Measurements from ENCODE around the gene NRG3. TPM values are rescaled to one million over a fixed set of nuclear protein-coding genes. Genes with fewer than 3 reads are reported as not detected.

The NRG3 gene
- total and polyA plus RNA-seq, 2 donors (not counting 1 experiment from before 2014, with no cell fraction given), result 0.06 TPM; not detected in 1

- Histone ChIP-seq H3K36me3 (replicated peaks in 1 of 2; ENCODE audit: control extremely low read depth in 1 of 2, control insufficient read depth in 1 of 2, extremely low read depth in 1 of 2, insufficient read depth in 2 of 2, low read length in 1 of 2) (no peaks in the 10 kb centered on the region), H3K27ac (ENCODE audit: low read length in 2 of 2) (no peak overlapping the region), H3K9me3 (ENCODE audit: control extremely low read depth in 1 of 3, control insufficient read depth in 2 of 3, insufficient read depth in 1 of 3, low read length in 2 of 3) (peaks cover 0 to 5% (median 0%) of the 10 kb centered on the region in 3 donors), H4K20me1 (ENCODE audit: control insufficient read depth, insufficient read depth, low read length, poor library complexity, severe bottlenecking) (no peaks in the 10 kb centered on the region), H3K79me2 (ENCODE audit: control insufficient read depth, insufficient read depth, low read length) (no peaks in the 10 kb centered on the region), H3K27me3 (replicated peaks in 1 of 4; ENCODE audit: control extremely low read depth in 1 of 4, control insufficient read depth in 3 of 4, insufficient read depth in 4 of 4, low read length in 3 of 4) (no peaks in the 10 kb centered on the region), H3K4me1 (ENCODE audit: control insufficient read depth in 2 of 2, insufficient read depth in 2 of 2, low read length in 2 of 2) (no peaks in the 10 kb centered on the region), H3K9ac (ENCODE audit: low read length) (no peak overlapping the region), H3K4me2 (replicated peaks; ENCODE audit: low read depth, low read length, poor library complexity, severe bottlenecking) (no peak overlapping the region), H3K4me3 (ENCODE audit: control extremely low read depth in 1 of 5, extremely low read depth in 1 of 5, insufficient read depth in 1 of 5, low read depth in 2 of 5, low read length in 4 of 5) (no peak overlapping the region), H2AFZ (ENCODE audit: insufficient read depth, low read depth, low read length, poor library complexity, severe bottlenecking) (no peak overlapping the region)
- H3K27me3 Mint-ChIP-seq, result no peaks in the 10 kb centered on the region
- POLR2A ChIA-PET, result no interaction called here
- no peaks in the 10 kb centered on the region for H3K4me1 Mint-ChIP-seq
- H3K4me3 Mint-ChIP-seq, result no peak overlapping the region
- H3K9me3 Mint-ChIP-seq (ENCODE audit: insufficient read depth), result peaks cover 5% of the 10 kb centered on the region
- 46% methylated on average over 2 of the region's 3 CpGs for WGBS (ENCODE audit: insufficient coverage)
- H3K27ac Mint-ChIP-seq, result no peak overlapping the region
- TF ChIP-seq CTCF (IDR thresholded peaks at IDR 0.05) (no peak), EZH2 (IDR thresholded peaks at IDR 0.05; ENCODE audit: borderline replicate concordance, insufficient read depth, low read depth, low read length, poor library complexity, severe bottlenecking) (no peak)
- intact Hi-C loops (cut with micrococcal nuclease), result no loop called here
- DNase-seq (no peak), ATAC-seq (ENCODE audit: low read depth) (no peak)
- CTCF ChIA-PET, result no interaction called here
Observed at GRCh38 chr10:82318534-82318933, 443.5 kb downstream of the NRG3 start.

- H3K27ac Mint-ChIP-seq, result no peak overlapping the region
- Histone ChIP-seq H3K79me2 (ENCODE audit: control insufficient read depth, insufficient read depth, low read length) (no peaks in the 10 kb centered on the region), H3K4me2 (replicated peaks; ENCODE audit: low read depth, low read length, poor library complexity, severe bottlenecking) (no peak overlapping the region), H4K20me1 (ENCODE audit: control insufficient read depth, insufficient read depth, low read length, poor library complexity, severe bottlenecking) (no peaks in the 10 kb centered on the region), H2AFZ (ENCODE audit: insufficient read depth, low read depth, low read length, poor library complexity, severe bottlenecking) (no peak overlapping the region), H3K9ac (ENCODE audit: low read length) (no peak overlapping the region), H3K4me1 (ENCODE audit: control insufficient read depth in 2 of 2, insufficient read depth in 2 of 2, low read length in 2 of 2) (no peaks in the 10 kb centered on the region), H3K36me3 (replicated peaks in 1 of 2; ENCODE audit: control extremely low read depth in 1 of 2, control insufficient read depth in 1 of 2, extremely low read depth in 1 of 2, insufficient read depth in 2 of 2, low read length in 1 of 2) (no peaks in the 10 kb centered on the region), H3K9me3 (ENCODE audit: control extremely low read depth in 1 of 3, control insufficient read depth in 2 of 3, insufficient read depth in 1 of 3, low read length in 2 of 3) (peaks cover 0 to 5% (median 0%) of the 10 kb centered on the region in 3 donors), H3K4me3 (ENCODE audit: control extremely low read depth in 1 of 5, extremely low read depth in 1 of 5, insufficient read depth in 1 of 5, low read depth in 2 of 5, low read length in 4 of 5) (no peak overlapping the region), H3K27me3 (replicated peaks in 1 of 4; ENCODE audit: control extremely low read depth in 1 of 4, control insufficient read depth in 3 of 4, insufficient read depth in 4 of 4, low read length in 3 of 4) (no peaks in the 10 kb centered on the region), H3K27ac (ENCODE audit: low read length in 2 of 2) (no peak overlapping the region)
- no peak for DNase-seq
- intact Hi-C loops (cut with micrococcal nuclease), result no loop called here
- WGBS (ENCODE audit: insufficient coverage), result no CpG with 5 or more reads among the region's 5 CpGs
- no peak for ATAC-seq (ENCODE audit: low read depth)
- no peaks in the 10 kb centered on the region for H3K4me1 Mint-ChIP-seq
- H3K4me3 Mint-ChIP-seq, result no peak overlapping the region
- peaks cover 5% of the 10 kb centered on the region for H3K9me3 Mint-ChIP-seq (ENCODE audit: insufficient read depth)
- ChIA-PET POLR2A (no interaction called here), CTCF (no interaction called here)
- TF ChIP-seq CTCF (IDR thresholded peaks at IDR 0.05) (no peak), EZH2 (IDR thresholded peaks at IDR 0.05; ENCODE audit: borderline replicate concordance, insufficient read depth, low read depth, low read length, poor library complexity, severe bottlenecking) (no peak)
- H3K27me3 Mint-ChIP-seq, result no peaks in the 10 kb centered on the region
Observed at GRCh38 chr10:82319074-82319473, 444.1 kb downstream of the NRG3 start.
